Osteocyte (in vitro differentiated cells): ENCODE data around the gene OR6C68. TPM values are rescaled to one million over a fixed set of nuclear protein-coding genes. Genes with fewer than 3 reads are reported as not detected.
"Not testable (repeated sequence)": the region's sequence is repeated elsewhere in the genome, so short reads cannot be mapped to it uniquely, and the experiment has no call there.

Experiments used
- DNase-seq: peaks from one replicate; pipeline ENCODE4 v3.0.0; 2021; ENCODE audit warnings: mixed read lengths; ENCODE audit not compliant: unreplicated experiment; ENCODE audit errors: extremely low spot score
- H3K27ac Mint-ChIP-seq: one replicate; pipeline ENCODE4 v1.8.0; 2021; ENCODE audit warnings: mild to moderate bottlenecking, mixed read lengths; ENCODE audit not compliant: unreplicated experiment
- H3K27me3 Mint-ChIP-seq: one replicate; pipeline ENCODE4 v1.8.0; 2021; ENCODE audit warnings: mixed read lengths; ENCODE audit not compliant: unreplicated experiment
- H3K36me3 Mint-ChIP-seq: one replicate; pipeline ENCODE4 v1.8.0; 2021; ENCODE audit warnings: mixed read lengths; ENCODE audit not compliant: unreplicated experiment
- H3K4me1 Mint-ChIP-seq: one replicate; pipeline ENCODE4 v1.8.0; 2021; ENCODE audit warnings: mixed read lengths; ENCODE audit not compliant: unreplicated experiment
- H3K4me3 Mint-ChIP-seq: one replicate; pipeline ENCODE4 v1.8.0; 2021; ENCODE audit warnings: mild to moderate bottlenecking, moderate library complexity, mixed read lengths; ENCODE audit not compliant: unreplicated experiment
- H3K9me3 Mint-ChIP-seq: one replicate; pipeline ENCODE4 v1.8.0; 2021; ENCODE audit warnings: mixed read lengths; ENCODE audit not compliant: unreplicated experiment
- CTCF ChIP-seq: fragments of 200-600 bp; sonication (generic); IDR thresholded peaks from 2 replicates; pipeline ENCODE4 v1.5.0; 2021; ENCODE audit warnings: antibody characterized with exemption, mild to moderate bottlenecking, moderate library complexity
- long read RNA-seq: library from polyadenylated mRNA; unstranded; transcript quantifications from one replicate; pipeline ENCODE4 v2.0.0, GENCODE V29; 2021
- total RNA-seq: library from RNA; stranded (reverse); gene quantifications from 2 replicates; pipeline ENCODE4 v1.2.1, GENCODE V29; 2021

The OR6C68 gene
- not detected in 2 replicates for total RNA-seq
- long read RNA-seq, result 0 reads

- TF ChIP-seq CTCF, result no peak
- Mint-ChIP-seq H3K4me3 (no peak within 1 kb of the TSS), H3K27me3 (no peaks in the 10 kb centered on the region), H3K9me3 (no peaks in the 10 kb centered on the region), H3K27ac (no peak within 1 kb of the TSS), H3K4me1 (no peaks in the 10 kb centered on the region), H3K36me3 (no peaks in the 10 kb centered on the region)
- DNase-seq, result no peak
Observed at GRCh38 chr12:55492078-55492477, at the start of gene OR6C68. Gene OR6C68 (plus strand): TSS chr12:55492378. CDS start chr12:55492378, 0 bp downstream.

GRCh38 chr12:55443776-55444175 is 48.4 kb upstream of the OR6C68 start, which contains the start of gene OR6C2:
Gene OR6C2 (plus strand): TSS chr12:55444076. CDS start chr12:55452214, 8,138 bp downstream.
- H3K27me3 Mint-ChIP-seq, result peaks cover 3% of the 10 kb centered on the region
- H3K36me3 Mint-ChIP-seq, result no peaks in the 10 kb centered on the region
- no peak within 1 kb of the TSS for H3K4me3 Mint-ChIP-seq
- H3K4me1 Mint-ChIP-seq, result no peaks in the 10 kb centered on the region
- H3K9me3 Mint-ChIP-seq, result peaks cover 12% of the 10 kb centered on the region
- no peak for TF ChIP-seq CTCF
- DNase-seq, result no peak
- H3K27ac Mint-ChIP-seq, result no peak within 1 kb of the TSS

GRCh38 chr12:55445357-55445756 is 46.8 kb upstream of the OR6C68 start:
- H3K4me3 Mint-ChIP-seq, result no peak overlapping the region
- TF ChIP-seq CTCF, result no peak
- H3K27ac Mint-ChIP-seq, result no peak overlapping the region
- H3K9me3 Mint-ChIP-seq, result peaks cover 12% of the 10 kb centered on the region
- H3K36me3 Mint-ChIP-seq, result no peaks in the 10 kb centered on the region
- no peak for DNase-seq
- H3K27me3 Mint-ChIP-seq, result peaks cover 3% of the 10 kb centered on the region
- H3K4me1 Mint-ChIP-seq, result no peaks in the 10 kb centered on the region

- no peak overlapping the region for H3K27ac Mint-ChIP-seq
- no peak for TF ChIP-seq CTCF
- H3K4me1 Mint-ChIP-seq, result no peaks in the 10 kb centered on the region
- H3K4me3 Mint-ChIP-seq, result no peak overlapping the region
- peaks cover 10% of the 10 kb centered on the region for H3K9me3 Mint-ChIP-seq
- H3K27me3 Mint-ChIP-seq, result peaks cover 3% of the 10 kb centered on the region
- H3K36me3 Mint-ChIP-seq, result no peaks in the 10 kb centered on the region
- DNase-seq, result no peak
Observed at GRCh38 chr12:55446326-55446725, 45.9 kb upstream of the OR6C68 start.

GRCh38 chr12:55448825-55449224 is 43.4 kb upstream of the OR6C68 start:
- Mint-ChIP-seq H3K9me3 (no peaks in the 10 kb centered on the region), H3K36me3 (no peaks in the 10 kb centered on the region), H3K27ac (no peak overlapping the region), H3K4me1 (no peaks in the 10 kb centered on the region), H3K27me3 (peaks cover 1% of the 10 kb centered on the region), H3K4me3 (no peak overlapping the region)
- no peak for DNase-seq
- no peak for TF ChIP-seq CTCF

- H3K27me3 Mint-ChIP-seq, result peaks cover 10% of the 10 kb centered on the region
- H3K36me3 Mint-ChIP-seq, H3K4me1 Mint-ChIP-seq, H3K9me3 Mint-ChIP-seq, H3K27ac Mint-ChIP-seq, DNase-seq, H3K4me3 Mint-ChIP-seq: not testable (repeated sequence)
Observed at GRCh38 chr12:55464926-55465325, 27.3 kb upstream of the OR6C68 start.
